Measurements from ENCODE around the gene CD151. TPM values are rescaled to one million over a fixed set of nuclear protein-coding genes. Genes with fewer than 3 reads are reported as not detected.

Gene CD151
- total and polyA plus RNA-seq, 2 experiments from 2014 or later = 62.9 to 109 TPM

DNA sequence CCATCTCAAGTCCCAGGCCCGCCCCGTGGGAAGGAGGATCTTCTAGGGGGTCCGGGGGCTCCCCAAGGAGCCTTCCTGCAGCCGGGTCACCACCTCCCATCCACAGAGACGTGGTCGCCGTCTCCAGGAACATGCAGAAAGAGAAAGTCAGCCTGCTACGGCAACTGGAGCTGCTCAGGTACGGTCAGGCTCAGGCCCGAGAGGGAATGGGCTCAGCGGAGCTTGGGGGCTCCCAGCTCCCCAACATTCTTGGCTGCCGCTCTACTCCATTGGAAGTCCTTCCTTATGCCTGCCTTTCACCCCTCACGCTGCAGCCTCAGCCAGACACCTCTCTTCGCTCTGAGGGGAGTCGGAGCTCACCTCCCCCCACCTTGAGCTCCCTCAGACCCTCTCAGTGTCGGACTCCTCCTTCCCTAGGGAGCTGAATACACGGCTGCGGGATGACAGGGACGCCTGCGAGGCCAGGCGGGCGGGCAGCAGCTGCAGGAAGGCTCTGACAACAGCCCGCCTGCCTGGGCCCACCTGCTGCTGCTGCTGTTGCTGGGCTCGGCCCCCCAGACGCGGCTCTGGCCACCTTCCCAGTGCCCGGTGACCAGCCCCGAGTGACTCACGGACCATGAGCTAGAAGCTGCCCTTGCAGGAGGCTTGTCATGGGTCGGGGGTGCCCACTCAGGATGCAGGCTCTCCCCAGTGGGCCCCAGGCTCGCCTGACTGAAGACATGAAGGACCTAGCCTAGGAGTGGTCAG lies 1.5 kb upstream of the CD151 start:
- no peak overlapping the region for H3K27ac Mint-ChIP-seq
- DNase-seq (ENCODE audit: low spot score) (no peak), ATAC-seq (no peak)
- Histone ChIP-seq H3K27ac (ENCODE audit: low read depth) (no peak overlapping the region), H3K4me2 (peak overlapping the region; percentile 98), H3K9me2 (ENCODE audit: insufficient read depth) (no peaks in the 10 kb centered on the region), H3K36me3 (ENCODE audit: insufficient read depth) (no peaks in the 10 kb centered on the region), H3K4me3 (peak overlapping the region; percentile 89), H3K79me2 (replicated peaks; ENCODE audit: insufficient read depth) (0 out of 2 replicates have a peak, but pooled peaks cover 5% of the 10 kb centered on the region), H3K4me1 (ENCODE audit: insufficient read depth) (peaks cover 34% of the 10 kb centered on the region), H4K20me1 (replicated peaks; ENCODE audit: insufficient read depth) (peaks cover 9% of the 10 kb centered on the region; the same call in 1 of the 2 replicates), H2AFZ (no peak overlapping the region), H3K27me3 (ENCODE audit: insufficient read depth) (peaks cover 28% of the 10 kb centered on the region), H3F3A (replicated peaks; ENCODE audit: low read depth) (peaks cover 26% of the 10 kb centered on the region)
- TF ChIP-seq CTCF (conservative IDR thresholded peaks at IDR 0.05; ENCODE audit: low read depth in 2 of 2) (no peak), CREB1 (CRISPR knock-in tag; IDR thresholded peaks at IDR 0.05; ENCODE audit: low read depth) (no peak), NANOG (IDR thresholded peaks at IDR 0.05; ENCODE audit: borderline replicate concordance) (no peak), EZH2 (IDR thresholded peaks at IDR 0.05; ENCODE audit: low read depth, unreplicated experiment) (no peak), JUNB (IDR thresholded peaks at IDR 0.05; ENCODE audit: unreplicated experiment) (no peak)
- TF ChIP-seq, protein P1, sequence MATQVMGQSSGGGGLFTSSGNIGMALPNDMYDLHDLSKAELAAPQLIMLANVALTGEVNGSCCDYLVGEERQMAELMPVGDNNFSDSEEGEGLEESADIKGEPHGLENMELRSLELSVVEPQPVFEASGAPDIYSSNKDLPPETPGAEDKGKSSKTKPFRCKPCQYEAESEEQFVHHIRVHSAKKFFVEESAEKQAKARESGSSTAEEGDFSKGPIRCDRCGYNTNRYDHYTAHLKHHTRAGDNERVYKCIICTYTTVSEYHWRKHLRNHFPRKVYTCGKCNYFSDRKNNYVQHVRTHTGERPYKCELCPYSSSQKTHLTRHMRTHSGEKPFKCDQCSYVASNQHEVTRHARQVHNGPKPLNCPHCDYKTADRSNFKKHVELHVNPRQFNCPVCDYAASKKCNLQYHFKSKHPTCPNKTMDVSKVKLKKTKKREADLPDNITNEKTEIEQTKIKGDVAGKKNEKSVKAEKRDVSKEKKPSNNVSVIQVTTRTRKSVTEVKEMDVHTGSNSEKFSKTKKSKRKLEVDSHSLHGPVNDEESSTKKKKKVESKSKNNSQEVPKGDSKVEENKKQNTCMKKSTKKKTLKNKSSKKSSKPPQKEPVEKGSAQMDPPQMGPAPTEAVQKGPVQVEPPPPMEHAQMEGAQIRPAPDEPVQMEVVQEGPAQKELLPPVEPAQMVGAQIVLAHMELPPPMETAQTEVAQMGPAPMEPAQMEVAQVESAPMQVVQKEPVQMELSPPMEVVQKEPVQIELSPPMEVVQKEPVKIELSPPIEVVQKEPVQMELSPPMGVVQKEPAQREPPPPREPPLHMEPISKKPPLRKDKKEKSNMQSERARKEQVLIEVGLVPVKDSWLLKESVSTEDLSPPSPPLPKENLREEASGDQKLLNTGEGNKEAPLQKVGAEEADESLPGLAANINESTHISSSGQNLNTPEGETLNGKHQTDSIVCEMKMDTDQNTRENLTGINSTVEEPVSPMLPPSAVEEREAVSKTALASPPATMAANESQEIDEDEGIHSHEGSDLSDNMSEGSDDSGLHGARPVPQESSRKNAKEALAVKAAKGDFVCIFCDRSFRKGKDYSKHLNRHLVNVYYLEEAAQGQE (IDR thresholded peaks at IDR 0.05; ENCODE audit: unreplicated experiment) = no peak
- peaks cover 62% of the 10 kb centered on the region for H3K27me3 Mint-ChIP-seq (ENCODE audit: insufficient read depth, low read depth, poor library complexity)
- peak overlapping the region; percentile 70 for H3K4me3 Mint-ChIP-seq
- peaks cover 43% of the 10 kb centered on the region for H3K4me1 Mint-ChIP-seq
- no peaks in the 10 kb centered on the region; the same call in 2 of the 3 replicates for H3K9me3 Mint-ChIP-seq
- H3K36me3 Mint-ChIP-seq (ENCODE audit: low read depth) = no peaks in the 10 kb centered on the region

GRCh38 chr11:831961-832528 lies 707 bp upstream of the CD151 start:
- DNase-seq (ENCODE audit: low spot score) (no peak), ATAC-seq (no peak)
- peak overlapping the region; percentile 70 for H3K4me3 Mint-ChIP-seq
- H3K79me2 ChIP-seq (replicated peaks; ENCODE audit: insufficient read depth) = 0 out of 2 replicates have a peak, but pooled peaks cover 5% of the 10 kb centered on the region
- H2AFZ ChIP-seq = no peak overlapping the region
- peaks cover 28% of the 10 kb centered on the region for H3K27me3 ChIP-seq (ENCODE audit: insufficient read depth)
- H3K4me2 ChIP-seq = peak overlapping the region; percentile 98
- H3K27ac ChIP-seq (ENCODE audit: low read depth) = no peak overlapping the region
- no peaks in the 10 kb centered on the region for H3K36me3 ChIP-seq (ENCODE audit: insufficient read depth)
- no peaks in the 10 kb centered on the region for H3K36me3 Mint-ChIP-seq (ENCODE audit: low read depth)
- peak overlapping the region; percentile 89 for H3K4me3 ChIP-seq
- H3K9me2 ChIP-seq (ENCODE audit: insufficient read depth) = no peaks in the 10 kb centered on the region
- no peaks in the 10 kb centered on the region; the same call in 2 of the 3 replicates for H3K9me3 Mint-ChIP-seq
- H3K27me3 Mint-ChIP-seq (ENCODE audit: insufficient read depth, low read depth, poor library complexity) = peaks cover 59% of the 10 kb centered on the region
- peaks cover 26% of the 10 kb centered on the region for H3F3A ChIP-seq (replicated peaks; ENCODE audit: low read depth)
- H4K20me1 ChIP-seq (replicated peaks; ENCODE audit: insufficient read depth) = peaks cover 10% of the 10 kb centered on the region; the same call in 1 of the 2 replicates
- H3K27ac Mint-ChIP-seq = no peak overlapping the region
- H3K4me1 Mint-ChIP-seq = peaks cover 43% of the 10 kb centered on the region
- H3K4me1 ChIP-seq (ENCODE audit: insufficient read depth) = peaks cover 34% of the 10 kb centered on the region
- TF ChIP-seq, protein P2, sequence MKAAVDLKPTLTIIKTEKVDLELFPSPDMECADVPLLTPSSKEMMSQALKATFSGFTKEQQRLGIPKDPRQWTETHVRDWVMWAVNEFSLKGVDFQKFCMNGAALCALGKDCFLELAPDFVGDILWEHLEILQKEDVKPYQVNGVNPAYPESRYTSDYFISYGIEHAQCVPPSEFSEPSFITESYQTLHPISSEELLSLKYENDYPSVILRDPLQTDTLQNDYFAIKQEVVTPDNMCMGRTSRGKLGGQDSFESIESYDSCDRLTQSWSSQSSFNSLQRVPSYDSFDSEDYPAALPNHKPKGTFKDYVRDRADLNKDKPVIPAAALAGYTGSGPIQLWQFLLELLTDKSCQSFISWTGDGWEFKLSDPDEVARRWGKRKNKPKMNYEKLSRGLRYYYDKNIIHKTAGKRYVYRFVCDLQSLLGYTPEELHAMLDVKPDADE (IDR thresholded peaks at IDR 0.05) = no peak
- TF ChIP-seq ZNF114 (CRISPR knock-in tag; IDR thresholded peaks at IDR 0.05) (no peak), CREB1 (CRISPR knock-in tag; IDR thresholded peaks at IDR 0.05; ENCODE audit: low read depth) (no peak), EZH2 (IDR thresholded peaks at IDR 0.05; ENCODE audit: low read depth, unreplicated experiment) (peak; percentile 24)
